Adrenal gland (tissue), 5 donors: ENCODE measurements around the gene GAS5.

Source experiments
- CTCF ChIP-seq, 6 experiments: fragments of 450-650 bp in 4 of 6; fragments of 200-600 bp in 2 of 6; sonication (generic) in 1 of 6; IDR thresholded peaks; 1 replicate in 5 of 6; 2 replicates in 1 of 6; pipeline versions ENCODE4 v1.5.1 to v1.8.0; 2016 to 2021; ENCODE audit warnings: antibody characterized with exemption in 6 of 6, mild to moderate bottlenecking in 2 of 6, moderate library complexity in 1 of 6
- POLR2A ChIP-seq, 2 donors: fragments of 450-650 bp; IDR thresholded peaks; one replicate each; pipeline ENCODE4 v1.6.1; 2017; ENCODE audit warnings: antibody characterized with exemption in 2 of 2, mild to moderate bottlenecking in 2 of 2, moderate library complexity in 1 of 2
- donor health status: DM: no; HTN: no; CAD: no.

- no peak for TF ChIP-seq POLR2A (IDR thresholded peaks at IDR 0.05)
- no peak for TF ChIP-seq CTCF (IDR thresholded peaks at IDR 0.05)
These were observed 40.2 kb downstream of the GAS5 start for GRCh38 chr1:173827611-173828010.
